SJCRH30 (cell line): ENCODE data around the gene BABAM2. TPM values are rescaled to one million over a fixed set of nuclear protein-coding genes. Genes with fewer than 3 reads are reported as not detected.
A peak's percentile ranks its signal among the peaks of the same experiment; 100 is the strongest.
"Not testable (repeated sequence)": the region's sequence is repeated elsewhere in the genome, so short reads cannot be mapped to it uniquely, and the experiment has no call there.

Source experiments
- DNase-seq, 2 experiments: peaks; one replicate each; pipeline ENCODE4 v3.0.0-alpha.2; 2015 to 2020
- H3K27ac ChIP-seq: fragments of 250-450 bp; sonication (Bioruptor Pico); 2 replicates; pipeline ENCODE4 v1.5.1; 2020; ENCODE audit warnings: mild to moderate bottlenecking, moderate library complexity
- H3K27me3 ChIP-seq: fragments of 250-450 bp; sonication (Bioruptor Pico); 2 replicates; pipeline ENCODE4 v1.5.1; 2020; ENCODE audit warnings: mild to moderate bottlenecking, moderate library complexity
- H3K36me3 ChIP-seq: fragments of 250-450 bp; sonication (Bioruptor Pico); 2 replicates; pipeline ENCODE4 v1.5.1; 2020; ENCODE audit warnings: mild to moderate bottlenecking, moderate library complexity
- H3K4me1 ChIP-seq: fragments of 250-450 bp; sonication (Bioruptor Pico); 2 replicates; pipeline ENCODE4 v1.5.1; 2020; ENCODE audit warnings: mild to moderate bottlenecking, moderate library complexity
- H3K4me3 ChIP-seq: fragments of 250-450 bp; sonication (Bioruptor Pico); 2 replicates; pipeline ENCODE4 v1.5.1; 2020; ENCODE audit warnings: mild to moderate bottlenecking, moderate library complexity
- H3K9me3 ChIP-seq: fragments of 250-450 bp; sonication (Bioruptor Pico); replicated peaks from 2 replicates; pipeline ENCODE4 v1.5.1; 2020; ENCODE audit warnings: mild to moderate bottlenecking, moderate library complexity
- total RNA-seq: library from RNA; depleted of rRNA; stranded (reverse); fragments of >200 nt; shearing (Covaris generic); gene quantifications from 2 replicates; pipeline ENCODE4 v1.2.3, GENCODE V29; 2014

The BABAM2 gene
- total RNA-seq, 1 experiment from 2014 or later, result 37.3 TPM

GRCh38 chr2:27863955-27864354 is 26.6 kb upstream of the BABAM2 start:
- not testable (repeated sequence) for H3K4me3 ChIP-seq, H3K27me3 ChIP-seq, H3K9me3 ChIP-seq, H3K4me1 ChIP-seq, DNase-seq, H3K36me3 ChIP-seq, H3K27ac ChIP-seq

- H3K4me1 ChIP-seq, result no peaks in the 10 kb centered on the region
- no peak overlapping the region for H3K27ac ChIP-seq
- H3K36me3 ChIP-seq, result no peaks in the 10 kb centered on the region
- no peaks in the 10 kb centered on the region for H3K9me3 ChIP-seq
- DNase-seq, result no peak
- no peaks in the 10 kb centered on the region for H3K27me3 ChIP-seq
- H3K4me3 ChIP-seq, result no peak overlapping the region
These were observed 24.3 kb upstream of the BABAM2 start for GRCh38 chr2:27866237-27866636.

GRCh38 chr2:27869763-27870162 is 20.8 kb upstream of the BABAM2 start:
- Histone ChIP-seq H3K4me3 (no peak overlapping the region), H3K36me3 (no peaks in the 10 kb centered on the region), H3K27ac (no peak overlapping the region), H3K4me1 (peaks cover 14% of the 10 kb centered on the region), H3K27me3 (no peaks in the 10 kb centered on the region), H3K9me3 (no peaks in the 10 kb centered on the region)
- no peak for DNase-seq

GRCh38 chr2:27870724-27871123 is 19.8 kb upstream of the BABAM2 start:
- Histone ChIP-seq H3K4me1 (peaks cover 14% of the 10 kb centered on the region), H3K27ac (no peak overlapping the region), H3K27me3 (no peaks in the 10 kb centered on the region), H3K9me3 (no peaks in the 10 kb centered on the region), H3K36me3 (no peaks in the 10 kb centered on the region), H3K4me3 (no peak overlapping the region)
- no peak for DNase-seq

- no peak for DNase-seq
- Histone ChIP-seq H3K4me3 (no peak overlapping the region), H3K9me3 (0 out of 2 replicates have a peak, but pooled peaks cover 3% of the 10 kb centered on the region), H3K27me3 (no peaks in the 10 kb centered on the region), H3K4me1 (peaks cover 14% of the 10 kb centered on the region), H3K36me3 (no peaks in the 10 kb centered on the region), H3K27ac (no peak overlapping the region)
These were observed 18.7 kb upstream of the BABAM2 start for GRCh38 chr2:27871802-27872201.

GRCh38 chr2:27873091-27873490 is 17.4 kb upstream of the BABAM2 start:
- peaks cover 14% of the 10 kb centered on the region for H3K4me1 ChIP-seq
- H3K9me3 ChIP-seq, result 0 out of 2 replicates have a peak, but pooled peaks cover 3% of the 10 kb centered on the region
- H3K36me3 ChIP-seq, result no peaks in the 10 kb centered on the region
- DNase-seq, result peak; percentile 41 to 65
- H3K27ac ChIP-seq, result peak overlapping the region; percentile 11
- H3K4me3 ChIP-seq, result no peak overlapping the region
- no peaks in the 10 kb centered on the region for H3K27me3 ChIP-seq

- Histone ChIP-seq H3K4me3 (no peak overlapping the region), H3K27me3 (no peaks in the 10 kb centered on the region), H3K36me3 (no peaks in the 10 kb centered on the region), H3K27ac (no peak overlapping the region), H3K9me3 (0 out of 2 replicates have a peak, but pooled peaks cover 6% of the 10 kb centered on the region), H3K4me1 (peaks cover 14% of the 10 kb centered on the region)
- DNase-seq, result no peak
These were observed 15.2 kb upstream of the BABAM2 start for GRCh38 chr2:27875089-27875881.

GRCh38 chr2:27878825-27879224 is 11.7 kb upstream of the BABAM2 start:
- DNase-seq, result no peak

GRCh38 chr2:27881815-27882583 is 8.5 kb upstream of the BABAM2 start:
- not testable (repeated sequence) for DNase-seq, H3K27ac ChIP-seq, H3K9me3 ChIP-seq, H3K36me3 ChIP-seq, H3K27me3 ChIP-seq, H3K4me1 ChIP-seq, H3K4me3 ChIP-seq

More at GRCh38 chr2:27878825-27879224, 11.7 kb upstream of the BABAM2 start:
- Histone ChIP-seq H3K36me3 (no peaks in the 10 kb centered on the region), H3K9me3 (peaks cover 12% of the 10 kb centered on the region; the same call in 1 of the 2 replicates), H3K27me3 (no peaks in the 10 kb centered on the region), H3K4me1 (no peaks in the 10 kb centered on the region), H3K4me3 (no peak overlapping the region), H3K27ac (no peak overlapping the region)

- H3K27ac ChIP-seq, H3K27me3 ChIP-seq, H3K4me1 ChIP-seq, DNase-seq, H3K4me3 ChIP-seq, H3K36me3 ChIP-seq, H3K9me3 ChIP-seq: not testable (repeated sequence)
These were observed 8.0 kb upstream of the BABAM2 start for GRCh38 chr2:27882584-27882922.

GRCh38 chr2:27884601-27885000 is 5.9 kb upstream of the BABAM2 start:
- Histone ChIP-seq H3K4me3 (no peak overlapping the region), H3K27me3 (no peaks in the 10 kb centered on the region), H3K9me3 (peaks cover 6% of the 10 kb centered on the region; the same call in 1 of the 2 replicates), H3K27ac (no peak overlapping the region), H3K4me1 (no peaks in the 10 kb centered on the region), H3K36me3 (no peaks in the 10 kb centered on the region)
- DNase-seq, result no peak

GRCh38 chr2:27885234-27885633 is 5.3 kb upstream of the BABAM2 start:
- no peak overlapping the region for H3K27ac ChIP-seq
- H3K4me3 ChIP-seq, result no peak overlapping the region
- no peak for DNase-seq
- H3K9me3 ChIP-seq, result peaks cover 6% of the 10 kb centered on the region; the same call in 1 of the 2 replicates
- H3K36me3 ChIP-seq, result no peaks in the 10 kb centered on the region
- H3K4me1 ChIP-seq, result no peaks in the 10 kb centered on the region
- no peaks in the 10 kb centered on the region for H3K27me3 ChIP-seq

GRCh38 chr2:27885661-27886060 is 4.9 kb upstream of the BABAM2 start:
- no peak for DNase-seq
- Histone ChIP-seq H3K27me3 (no peaks in the 10 kb centered on the region), H3K4me1 (no peaks in the 10 kb centered on the region), H3K9me3 (peaks cover 6% of the 10 kb centered on the region; the same call in 1 of the 2 replicates), H3K4me3 (no peak overlapping the region), H3K27ac (no peak overlapping the region), H3K36me3 (no peaks in the 10 kb centered on the region)

GRCh38 chr2:27886322-27886721 is 4.2 kb upstream of the BABAM2 start:
- Histone ChIP-seq H3K9me3 (peaks cover 6% of the 10 kb centered on the region; the same call in 1 of the 2 replicates), H3K27me3 (no peaks in the 10 kb centered on the region), H3K27ac (no peak overlapping the region), H3K4me3 (no peak overlapping the region), H3K36me3 (no peaks in the 10 kb centered on the region), H3K4me1 (no peaks in the 10 kb centered on the region)
- no peak for DNase-seq

GRCh38 chr2:27887111-27887510 is 3.4 kb upstream of the BABAM2 start:
- H3K36me3 ChIP-seq, result no peaks in the 10 kb centered on the region
- peaks cover 3% of the 10 kb centered on the region; the same call in 1 of the 2 replicates for H3K9me3 ChIP-seq
- H3K4me3 ChIP-seq, result no peak overlapping the region
- H3K27me3 ChIP-seq, result no peaks in the 10 kb centered on the region
- no peak overlapping the region for H3K27ac ChIP-seq
- no peak for DNase-seq
- H3K4me1 ChIP-seq, result no peaks in the 10 kb centered on the region
